AG10803 (cell line): ENCODE data around the gene CTBP2.

Source experiments
- DNase-seq: peaks from one replicate; pipeline ENCODE4 v3.0.0; 2010; ENCODE audit warnings: low read depth
- H3K4me3 ChIP-seq: 2 replicates; pipeline ENCODE4 v1.5.1; 2011; ENCODE audit warnings: mild to moderate bottlenecking, low read length, control low read depth
- CTCF ChIP-seq: conservative IDR thresholded peaks from 2 replicates; pipeline ENCODE4 v1.5.1; 2011; ENCODE audit warnings: mild to moderate bottlenecking, low read length, control low read depth, inconsistent platforms

The CTBP2 gene

GRCh38 chr10:125193306-125193877 lies 33.0 kb upstream of the CTBP2 start:
- H3K4me3 ChIP-seq, result no peak overlapping the region
- TF ChIP-seq CTCF, result no peak
- no peak for DNase-seq

DNA sequence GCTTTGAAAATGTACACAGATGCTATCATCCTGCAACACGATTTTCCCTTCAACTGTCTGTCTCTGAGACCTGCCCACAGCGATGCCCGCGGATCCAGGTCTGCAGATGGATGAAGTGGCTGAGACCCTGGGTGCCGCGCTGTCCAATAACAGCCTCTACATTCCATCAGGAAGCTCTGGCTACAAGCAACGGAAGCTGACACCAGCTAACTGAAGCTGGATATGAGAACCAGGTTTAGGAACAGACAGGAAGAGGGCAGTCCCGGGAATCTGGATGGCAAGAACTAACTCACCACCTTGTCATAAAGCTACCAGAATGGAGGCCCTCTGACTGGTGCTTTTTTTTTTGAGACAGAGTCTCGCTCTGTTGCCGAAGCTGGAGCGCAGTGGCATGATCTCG lies 32.3 kb upstream of the CTBP2 start:
- no peak overlapping the region for H3K4me3 ChIP-seq
- no peak for DNase-seq
- TF ChIP-seq CTCF, result no peak

DNA sequence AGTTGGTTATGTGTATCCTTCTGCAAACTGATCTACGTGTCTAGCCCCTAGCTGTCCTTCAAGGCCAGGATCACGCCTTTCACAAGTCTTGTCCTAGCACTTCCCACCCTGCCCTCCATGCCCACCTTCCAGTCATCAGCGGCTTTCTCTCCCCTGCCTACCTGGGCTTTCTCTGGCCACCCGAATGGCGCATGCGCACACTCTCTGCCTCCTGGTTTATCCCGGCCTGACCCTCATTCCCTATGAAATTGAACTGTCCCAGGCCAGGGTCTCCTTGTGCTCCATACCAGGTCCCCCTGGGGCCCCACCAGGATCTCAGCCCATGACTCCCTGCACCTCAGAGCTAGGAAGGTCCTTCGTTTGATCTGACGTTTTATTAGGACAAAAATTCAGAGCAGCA lies 31.6 kb upstream of the CTBP2 start:
- DNase-seq, result no peak
- no peak for TF ChIP-seq CTCF
- no peak overlapping the region for H3K4me3 ChIP-seq

DNA sequence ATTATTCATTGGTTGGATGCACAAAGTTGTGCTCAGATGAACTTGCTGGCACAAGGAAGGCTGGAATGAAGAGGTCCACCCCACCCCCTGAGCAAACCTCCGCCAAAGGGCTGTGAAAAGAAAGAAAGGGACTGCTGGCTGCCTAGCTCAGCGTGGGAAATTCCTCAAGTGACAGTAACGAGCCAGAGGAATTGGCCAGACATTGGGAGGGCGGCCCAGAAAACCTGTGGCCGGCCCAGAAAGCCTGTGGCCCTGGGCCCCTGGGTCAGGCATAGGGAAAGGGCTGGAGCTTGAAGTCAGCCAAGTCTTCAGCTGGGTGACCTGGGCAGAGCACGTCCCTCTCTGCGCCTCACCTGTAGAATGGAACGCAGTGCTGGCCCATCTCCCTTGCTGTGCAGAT lies 30.6 kb upstream of the CTBP2 start:
- TF ChIP-seq CTCF, result no peak
- DNase-seq, result no peak
- H3K4me3 ChIP-seq, result no peak overlapping the region

GRCh38 chr10:125190414-125190813 lies 30.1 kb upstream of the CTBP2 start:
- no peak overlapping the region for H3K4me3 ChIP-seq
- TF ChIP-seq CTCF, result no peak
- DNase-seq, result no peak

DNA sequence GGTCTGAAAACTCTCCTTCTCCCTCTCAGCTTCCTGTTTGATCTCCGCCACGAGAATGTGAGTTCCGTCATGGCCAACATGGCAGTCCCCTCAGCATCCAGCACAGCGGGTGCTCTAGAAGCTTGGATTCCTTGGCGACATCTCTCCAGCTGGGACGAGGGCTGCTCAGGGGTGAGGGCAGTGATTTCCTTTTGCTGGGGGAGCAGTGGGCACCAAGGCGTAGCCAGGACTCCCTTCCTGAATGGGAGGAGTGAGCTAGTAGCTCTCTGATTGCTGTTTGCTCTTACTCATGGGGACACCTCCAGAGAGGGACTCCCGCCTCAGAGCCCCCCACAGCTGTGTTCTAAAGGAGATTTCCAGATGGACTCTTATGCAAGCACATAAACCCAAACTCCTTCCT lies 28.8 kb upstream of the CTBP2 start:
- no peak for TF ChIP-seq CTCF
- H3K4me3 ChIP-seq, result no peak overlapping the region
- DNase-seq, result no peak

- TF ChIP-seq CTCF, result no peak
- no peak overlapping the region for H3K4me3 ChIP-seq
- DNase-seq, result no peak
Observed at GRCh38 chr10:125187238-125188194, 27.2 kb upstream of the CTBP2 start.
